ENCODE measurements around the gene MAPT. TPM values are rescaled to one million over a fixed set of nuclear protein-coding genes. Genes with fewer than 3 reads are reported as not detected.

The MAPT gene
- total RNA-seq, 4 donors from 2014 or later: 3.6 to 6.5 (median 4.5) TPM

DNA sequence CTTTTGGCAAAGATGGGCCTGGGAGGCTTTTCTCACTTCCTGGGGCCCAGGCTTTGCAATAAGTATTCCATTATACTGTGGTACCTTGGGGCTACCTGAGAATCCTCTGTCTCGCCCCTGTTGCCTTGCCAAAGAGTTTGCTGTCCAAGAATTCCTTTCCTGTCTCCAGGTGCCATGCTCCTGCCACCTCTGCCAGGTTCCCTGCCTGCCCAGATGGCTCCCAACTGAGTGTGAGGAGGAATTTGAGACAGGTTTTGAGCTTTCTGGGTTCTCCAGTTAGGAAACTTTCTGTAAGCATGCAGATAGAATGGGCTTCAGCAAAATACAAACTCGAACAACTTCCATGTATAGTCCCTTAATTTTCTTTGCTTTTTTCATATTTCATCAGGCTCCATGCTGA, 5.8 kb downstream of the MAPT start:
- DNase-seq (ENCODE audit: low spot score in 2 of 2): no peak
- Histone ChIP-seq H3K9me3 (no peaks in the 10 kb centered on the region), H3K27me3 (peaks cover 54% of the 10 kb centered on the region), H3K4me3 (no peak overlapping the region), H3K4me1 (peaks cover 31% of the 10 kb centered on the region), H3K27ac (no peak overlapping the region), H3K36me3 (no peaks in the 10 kb centered on the region)
- TF ChIP-seq, protein P1, sequence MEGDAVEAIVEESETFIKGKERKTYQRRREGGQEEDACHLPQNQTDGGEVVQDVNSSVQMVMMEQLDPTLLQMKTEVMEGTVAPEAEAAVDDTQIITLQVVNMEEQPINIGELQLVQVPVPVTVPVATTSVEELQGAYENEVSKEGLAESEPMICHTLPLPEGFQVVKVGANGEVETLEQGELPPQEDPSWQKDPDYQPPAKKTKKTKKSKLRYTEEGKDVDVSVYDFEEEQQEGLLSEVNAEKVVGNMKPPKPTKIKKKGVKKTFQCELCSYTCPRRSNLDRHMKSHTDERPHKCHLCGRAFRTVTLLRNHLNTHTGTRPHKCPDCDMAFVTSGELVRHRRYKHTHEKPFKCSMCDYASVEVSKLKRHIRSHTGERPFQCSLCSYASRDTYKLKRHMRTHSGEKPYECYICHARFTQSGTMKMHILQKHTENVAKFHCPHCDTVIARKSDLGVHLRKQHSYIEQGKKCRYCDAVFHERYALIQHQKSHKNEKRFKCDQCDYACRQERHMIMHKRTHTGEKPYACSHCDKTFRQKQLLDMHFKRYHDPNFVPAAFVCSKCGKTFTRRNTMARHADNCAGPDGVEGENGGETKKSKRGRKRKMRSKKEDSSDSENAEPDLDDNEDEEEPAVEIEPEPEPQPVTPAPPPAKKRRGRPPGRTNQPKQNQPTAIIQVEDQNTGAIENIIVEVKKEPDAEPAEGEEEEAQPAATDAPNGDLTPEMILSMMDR (IDR thresholded peaks at IDR 0.05): no peak
- TF ChIP-seq EP300 (IDR thresholded peaks at IDR 0.05): no peak
- no peak for TF ChIP-seq POLR2A (IDR thresholded peaks at IDR 0.05)
- TF ChIP-seq POLR2AphosphoS5 (IDR thresholded peaks at IDR 0.05): no peak
- 63% methylated on average over 2 of the region's 2 CpGs for whole genome bisulfite sequencing

DNA sequence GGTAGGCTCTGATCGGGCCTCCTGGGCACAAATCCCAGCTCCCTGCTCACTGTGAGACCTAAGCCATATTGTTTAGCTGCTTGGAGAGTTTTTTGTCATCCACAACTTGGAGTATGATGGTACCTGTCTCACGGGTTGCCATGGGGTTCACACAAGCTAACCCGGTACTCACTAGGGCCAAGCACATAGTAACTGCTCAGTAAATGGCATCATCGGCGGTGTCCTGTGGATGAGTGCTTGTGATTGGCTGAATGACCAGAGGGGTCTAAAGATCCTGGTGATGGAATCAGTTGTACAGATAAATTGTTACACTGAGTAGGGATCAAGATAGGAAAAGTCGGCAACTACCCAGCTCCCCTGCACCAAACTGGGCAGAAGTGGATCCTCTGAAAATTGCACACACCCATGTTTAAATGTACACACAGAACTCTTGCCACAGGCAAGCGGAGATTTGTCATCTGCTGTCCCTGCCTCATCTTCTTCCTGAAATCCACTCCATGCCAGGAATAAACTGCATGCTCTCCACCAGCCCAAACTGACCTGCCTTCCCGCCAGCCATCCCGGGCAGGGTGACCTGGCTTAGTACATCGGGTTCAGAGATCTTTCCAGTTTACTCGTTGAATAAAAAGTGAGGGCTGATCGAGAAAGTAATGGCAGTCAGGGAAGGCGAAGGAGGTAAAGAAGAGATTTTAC, 6.5 kb downstream of the MAPT start:
- Histone ChIP-seq H3K27me3 (peaks cover 50% of the 10 kb centered on the region), H3K27ac (no peak overlapping the region), H3K36me3 (no peaks in the 10 kb centered on the region), H3K4me1 (peaks cover 26% of the 10 kb centered on the region), H3K9me3 (no peaks in the 10 kb centered on the region), H3K4me3 (no peak overlapping the region)
- TF ChIP-seq EP300 (IDR thresholded peaks at IDR 0.05) (no peak), POLR2AphosphoS5 (IDR thresholded peaks at IDR 0.05) (no peak), POLR2A (IDR thresholded peaks at IDR 0.05) (no peak)
- TF ChIP-seq, protein P1 (IDR thresholded peaks at IDR 0.05): no peak
- DNase-seq (ENCODE audit: low spot score in 2 of 2): no peak
- 90% methylated on average over 12 of the region's 13 CpGs for WGBS

DNA sequence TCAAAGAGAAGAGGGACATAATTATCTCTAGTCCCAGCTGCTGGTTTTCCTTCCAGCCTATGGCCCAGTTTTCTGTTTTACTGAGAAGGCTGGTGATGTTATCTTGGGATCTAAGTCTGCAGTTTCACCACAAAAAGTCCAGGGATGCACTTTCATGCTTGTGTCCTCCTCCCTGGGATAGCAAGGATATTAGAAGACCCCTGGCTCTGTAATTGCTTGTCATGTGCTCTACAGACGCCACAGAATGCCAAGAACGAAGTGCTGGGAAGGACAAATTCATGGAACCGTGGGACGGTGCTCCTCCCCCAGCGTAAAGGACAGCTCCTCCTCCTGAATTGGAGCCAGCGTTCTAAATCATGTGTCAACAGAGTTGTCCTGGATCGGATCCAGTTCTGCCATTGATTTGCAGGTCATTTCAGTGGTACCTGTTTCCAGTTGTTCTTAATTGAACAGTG, 8.6 kb downstream of the MAPT start:
- TF ChIP-seq, protein P1 (IDR thresholded peaks at IDR 0.05): no peak
- TF ChIP-seq POLR2AphosphoS5 (IDR thresholded peaks at IDR 0.05) (no peak), POLR2A (IDR thresholded peaks at IDR 0.05) (no peak), EP300 (IDR thresholded peaks at IDR 0.05) (no peak)
- WGBS: 42% methylated on average over 7 of the region's 7 CpGs
- peaks cover 35% of the 10 kb centered on the region for H3K27me3 ChIP-seq

DNA sequence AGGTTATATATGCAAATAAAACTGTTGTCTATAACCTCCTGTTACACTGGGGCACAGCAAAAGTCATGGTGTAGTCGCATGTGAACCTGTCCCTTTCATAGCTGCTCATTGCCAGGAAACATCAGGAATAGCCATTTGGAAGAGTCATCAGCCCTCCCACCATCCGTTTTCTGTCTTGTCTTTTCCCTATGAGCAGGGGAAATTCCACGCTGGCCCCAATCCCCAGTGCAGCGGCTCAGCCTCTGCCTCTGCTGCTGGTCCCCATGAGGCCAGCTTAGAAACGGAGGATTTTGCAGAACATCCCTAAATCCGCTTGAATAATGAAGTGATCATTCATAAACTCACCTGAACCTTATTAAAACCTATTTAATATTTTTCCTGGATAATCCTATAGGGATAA, 10.5 kb downstream of the MAPT start:
- no peak for TF ChIP-seq POLR2AphosphoS5 (IDR thresholded peaks at IDR 0.05)
- no peak for TF ChIP-seq POLR2A (IDR thresholded peaks at IDR 0.05)
- 55% methylated on average over 6 of the region's 6 CpGs for WGBS
- H3K4me3 ChIP-seq: no peak overlapping the region
- peaks cover 13% of the 10 kb centered on the region for H3K4me1 ChIP-seq
- H3K27ac ChIP-seq: no peak overlapping the region
- DNase-seq (ENCODE audit: low spot score in 2 of 2): no peak
- H3K9me3 ChIP-seq: no peaks in the 10 kb centered on the region
- H3K36me3 ChIP-seq: no peaks in the 10 kb centered on the region
- peaks cover 20% of the 10 kb centered on the region for H3K27me3 ChIP-seq

More for the DNA sequence above, 8.6 kb downstream of the MAPT start:
- Histone ChIP-seq H3K9me3 (no peaks in the 10 kb centered on the region), H3K4me3 (no peak overlapping the region), H3K36me3 (no peaks in the 10 kb centered on the region), H3K27ac (no peak overlapping the region), H3K4me1 (peaks cover 13% of the 10 kb centered on the region)
- DNase-seq (ENCODE audit: low spot score in 2 of 2): peak in 1 of 2 donors; percentile 71

DNA sequence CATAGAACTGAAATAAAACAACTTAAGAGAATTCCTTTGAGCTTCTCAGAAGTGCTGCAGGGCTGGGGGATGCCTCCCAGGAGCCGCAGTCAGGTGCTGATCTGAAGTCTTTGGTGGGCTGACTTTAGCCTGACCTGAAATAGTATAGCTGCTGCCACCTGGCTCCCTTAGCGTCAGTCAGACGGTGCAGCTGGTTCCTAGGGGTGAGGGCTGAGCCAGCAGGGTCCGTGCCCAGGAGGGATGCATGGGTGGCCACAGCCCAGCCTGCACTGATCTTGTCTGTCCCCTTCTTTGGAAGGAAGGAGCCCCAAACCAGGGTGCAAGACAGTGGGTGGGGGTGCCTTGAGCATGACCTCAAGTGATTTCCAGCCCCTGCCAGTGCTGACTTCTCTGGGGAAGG, 11.5 kb downstream of the MAPT start:
- DNase-seq (ENCODE audit: low spot score in 2 of 2): no peak
- H3K9me3 ChIP-seq: no peaks in the 10 kb centered on the region
- TF ChIP-seq POLR2A (IDR thresholded peaks at IDR 0.05) (no peak), EP300 (IDR thresholded peaks at IDR 0.05) (no peak)
- TF ChIP-seq, protein P1 (IDR thresholded peaks at IDR 0.05): no peak
- no peak overlapping the region for H3K4me3 ChIP-seq
- H3K4me1 ChIP-seq: peaks cover 13% of the 10 kb centered on the region
- H3K27me3 ChIP-seq: peaks cover 14% of the 10 kb centered on the region
- 41% methylated on average over 4 of the region's 4 CpGs for WGBS
- H3K27ac ChIP-seq: no peak overlapping the region
- no peaks in the 10 kb centered on the region for H3K36me3 ChIP-seq
